ENCODE results near the gene CLCN3. TPM values are rescaled to one million over a fixed set of nuclear protein-coding genes. Genes with fewer than 3 reads are reported as not detected.
A peak's percentile ranks its signal among the peaks of the same experiment; 100 is the strongest.

CLCN3 gene
- total and polyA plus RNA-seq, 9 of the 15 experiments (the other 6 are each of a cell fraction or from before 2014, with no cell fraction given) = 12.7 to 60.6 (median 38.5) TPM

DNA sequence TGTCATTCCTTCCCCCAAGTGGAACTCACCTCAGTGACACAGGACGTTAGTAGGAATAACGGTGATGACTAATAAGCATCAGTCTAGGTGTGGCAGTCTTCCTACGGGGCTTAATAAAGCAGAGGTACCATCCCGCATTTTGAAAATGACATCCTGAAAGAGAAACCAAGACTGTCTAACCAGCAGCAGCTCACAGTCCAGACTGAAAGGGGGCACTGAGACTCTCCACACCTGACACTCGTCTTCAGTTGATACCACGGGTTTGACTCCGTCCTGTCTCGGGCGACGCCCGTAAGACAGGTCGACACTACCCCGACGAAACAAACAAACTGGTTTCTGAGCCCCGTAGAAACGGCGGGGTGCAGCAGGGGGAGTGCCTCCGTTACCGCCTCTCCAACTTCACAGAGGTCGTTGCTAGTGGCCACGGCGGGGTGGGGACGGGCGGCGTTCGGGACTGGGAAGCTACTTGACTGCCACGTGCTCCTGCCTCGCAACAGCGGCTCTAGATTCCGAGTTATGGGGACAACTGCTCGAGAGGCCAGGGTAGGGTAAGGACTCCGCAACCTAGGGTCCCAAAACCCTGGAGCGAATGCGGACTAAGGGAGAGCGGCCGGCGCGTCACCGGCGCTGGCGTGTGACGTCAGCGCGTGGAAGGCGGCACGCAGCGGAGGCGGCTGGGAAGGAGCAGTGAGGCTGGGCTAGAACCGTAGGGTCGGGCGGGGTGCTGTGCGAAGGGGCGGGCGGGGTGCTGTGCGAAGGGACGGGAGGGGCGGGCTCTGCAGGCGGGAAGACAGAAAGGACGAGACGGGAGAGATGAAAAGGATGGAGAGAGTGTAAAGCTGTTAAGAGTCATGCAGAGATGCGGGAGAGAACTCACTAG, 8.1 kb upstream of the CLCN3 start, which contains the start of gene NEK1 (continued):
- TF ChIP-seq, protein P1, sequence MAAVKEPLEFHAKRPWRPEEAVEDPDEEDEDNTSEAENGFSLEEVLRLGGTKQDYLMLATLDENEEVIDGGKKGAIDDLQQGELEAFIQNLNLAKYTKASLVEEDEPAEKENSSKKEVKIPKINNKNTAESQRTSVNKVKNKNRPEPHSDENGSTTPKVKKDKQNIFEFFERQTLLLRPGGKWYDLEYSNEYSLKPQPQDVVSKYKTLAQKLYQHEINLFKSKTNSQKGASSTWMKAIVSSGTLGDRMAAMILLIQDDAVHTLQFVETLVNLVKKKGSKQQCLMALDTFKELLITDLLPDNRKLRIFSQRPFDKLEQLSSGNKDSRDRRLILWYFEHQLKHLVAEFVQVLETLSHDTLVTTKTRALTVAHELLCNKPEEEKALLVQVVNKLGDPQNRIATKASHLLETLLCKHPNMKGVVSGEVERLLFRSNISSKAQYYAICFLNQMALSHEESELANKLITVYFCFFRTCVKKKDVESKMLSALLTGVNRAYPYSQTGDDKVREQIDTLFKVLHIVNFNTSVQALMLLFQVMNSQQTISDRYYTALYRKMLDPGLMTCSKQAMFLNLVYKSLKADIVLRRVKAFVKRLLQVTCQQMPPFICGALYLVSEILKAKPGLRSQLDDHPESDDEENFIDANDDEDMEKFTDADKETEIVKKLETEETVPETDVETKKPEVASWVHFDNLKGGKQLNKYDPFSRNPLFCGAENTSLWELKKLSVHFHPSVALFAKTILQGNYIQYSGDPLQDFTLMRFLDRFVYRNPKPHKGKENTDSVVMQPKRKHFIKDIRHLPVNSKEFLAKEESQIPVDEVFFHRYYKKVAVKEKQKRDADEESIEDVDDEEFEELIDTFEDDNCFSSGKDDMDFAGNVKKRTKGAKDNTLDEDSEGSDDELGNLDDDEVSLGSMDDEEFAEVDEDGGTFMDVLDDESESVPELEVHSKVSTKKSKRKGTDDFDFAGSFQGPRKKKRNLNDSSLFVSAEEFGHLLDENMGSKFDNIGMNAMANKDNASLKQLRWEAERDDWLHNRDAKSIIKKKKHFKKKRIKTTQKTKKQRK (IDR thresholded peaks at IDR 0.05; ENCODE audit: borderline replicate concordance, low read depth, low read length) = no peak
- no peak for TF ChIP-seq FOXM1 (IDR thresholded peaks at IDR 0.05; ENCODE audit: low read depth)
- TF ChIP-seq FOXM1 (CRISPR knock-in tag; IDR thresholded peaks at IDR 0.05; ENCODE audit: low read depth) = peak; percentile 56; the same call in 1 of the 2 replicates
- no peak for TF ChIP-seq DNMT1 (IDR thresholded peaks at IDR 0.05)
- no peak for TF ChIP-seq LARP7 (IDR thresholded peaks at IDR 0.05)
- no peak for TF ChIP-seq ZNF780A (CRISPR knock-in tag; IDR thresholded peaks at IDR 0.05)
- TF ChIP-seq ILK (tag; IDR thresholded peaks at IDR 0.05; ENCODE audit: borderline replicate concordance, low read depth) = no peak
- TF ChIP-seq BCOR (IDR thresholded peaks at IDR 0.05) = 0 out of 2 replicates have a peak, but pooled peaks have one; percentile 39
- TF ChIP-seq CHD2 (IDR thresholded peaks at IDR 0.05; ENCODE audit: low read depth, low read length) = no peak
- TF ChIP-seq, protein P2, sequence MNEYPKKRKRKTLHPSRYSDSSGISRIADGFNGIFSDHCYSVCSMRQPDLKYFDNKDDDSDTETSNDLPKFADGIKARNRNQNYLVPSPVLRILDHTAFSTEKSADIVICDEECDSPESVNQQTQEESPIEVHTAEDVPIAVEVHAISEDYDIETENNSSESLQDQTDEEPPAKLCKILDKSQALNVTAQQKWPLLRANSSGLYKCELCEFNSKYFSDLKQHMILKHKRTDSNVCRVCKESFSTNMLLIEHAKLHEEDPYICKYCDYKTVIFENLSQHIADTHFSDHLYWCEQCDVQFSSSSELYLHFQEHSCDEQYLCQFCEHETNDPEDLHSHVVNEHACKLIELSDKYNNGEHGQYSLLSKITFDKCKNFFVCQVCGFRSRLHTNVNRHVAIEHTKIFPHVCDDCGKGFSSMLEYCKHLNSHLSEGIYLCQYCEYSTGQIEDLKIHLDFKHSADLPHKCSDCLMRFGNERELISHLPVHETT (CRISPR knock-in tag; conservative IDR thresholded peaks at IDR 0.05 in 1 of 2, IDR thresholded peaks at IDR 0.05 in 1 of 2) = peak in 1 of 2 experiments; percentile 43; a peak in 1 of 4 replicates
- TF ChIP-seq, protein P3, sequence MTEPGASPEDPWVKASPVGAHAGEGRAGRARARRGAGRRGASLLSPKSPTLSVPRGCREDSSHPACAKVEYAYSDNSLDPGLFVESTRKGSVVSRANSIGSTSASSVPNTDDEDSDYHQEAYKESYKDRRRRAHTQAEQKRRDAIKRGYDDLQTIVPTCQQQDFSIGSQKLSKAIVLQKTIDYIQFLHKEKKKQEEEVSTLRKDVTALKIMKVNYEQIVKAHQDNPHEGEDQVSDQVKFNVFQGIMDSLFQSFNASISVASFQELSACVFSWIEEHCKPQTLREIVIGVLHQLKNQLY (CRISPR knock-in tag; conservative IDR thresholded peaks at IDR 0.05) = no peak
- TF ChIP-seq POLR2G (IDR thresholded peaks at IDR 0.05; ENCODE audit: low read depth, low read length) = peak; percentile 92
- TF ChIP-seq ESRRB (CRISPR knock-in tag; IDR thresholded peaks at IDR 0.05; ENCODE audit: borderline replicate concordance) = no peak
- TF ChIP-seq RNF2 (IDR thresholded peaks at IDR 0.05) = no peak
- peak; percentile 11 for TF ChIP-seq NEUROD1 (IDR thresholded peaks at IDR 0.05; ENCODE audit: borderline replicate concordance, low read depth, low read length, partially characterized antibody)
- no peak for TF ChIP-seq ZNF77 (CRISPR knock-in tag; IDR thresholded peaks at IDR 0.05)
- TF ChIP-seq, protein P4, sequence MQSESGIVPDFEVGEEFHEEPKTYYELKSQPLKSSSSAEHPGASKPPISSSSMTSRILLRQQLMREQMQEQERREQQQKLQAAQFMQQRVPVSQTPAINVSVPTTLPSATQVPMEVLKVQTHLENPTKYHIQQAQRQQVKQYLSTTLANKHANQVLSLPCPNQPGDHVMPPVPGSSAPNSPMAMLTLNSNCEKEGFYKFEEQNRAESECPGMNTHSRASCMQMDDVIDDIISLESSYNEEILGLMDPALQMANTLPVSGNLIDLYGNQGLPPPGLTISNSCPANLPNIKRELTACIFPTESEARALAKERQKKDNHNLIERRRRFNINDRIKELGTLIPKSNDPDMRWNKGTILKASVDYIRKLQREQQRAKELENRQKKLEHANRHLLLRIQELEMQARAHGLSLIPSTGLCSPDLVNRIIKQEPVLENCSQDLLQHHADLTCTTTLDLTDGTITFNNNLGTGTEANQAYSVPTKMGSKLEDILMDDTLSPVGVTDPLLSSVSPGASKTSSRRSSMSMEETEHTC (IDR thresholded peaks at IDR 0.05) = no peak
- TF ChIP-seq GATA2 (CRISPR knock-in tag; IDR thresholded peaks at IDR 0.05) = no peak
- TF ChIP-seq NR1H2 (CRISPR knock-in tag; IDR thresholded peaks at IDR 0.05) = no peak
- TF ChIP-seq RBM17 (IDR thresholded peaks at IDR 0.05; ENCODE audit: borderline replicate concordance, low read depth, low read length) = no peak
- TF ChIP-seq PCBP1 (IDR thresholded peaks at IDR 0.05; ENCODE audit: low read depth, low read length, poor library complexity, severe bottlenecking) = no peak
- no peak for TF ChIP-seq NFXL1 (CRISPR knock-in tag; IDR thresholded peaks at IDR 0.05)

Data from K562 (cell line).